Mammary epithelial cell (primary cell): ENCODE data around the gene KDM4C.
"Not testable (repeated sequence)": the region's sequence is repeated elsewhere in the genome, so short reads cannot be mapped to it uniquely, and the experiment has no call there.

Source experiments
- EZH2 ChIP-seq: IDR thresholded peaks from 2 replicates; pipeline ENCODE4 v1.6.1; 2012; ENCODE audit warnings: low read length, inconsistent platforms, borderline replicate concordance
- TF ChIP-seq, protein P1 (sequence below), 2 donors: IDR thresholded peaks in 1 of 2; conservative IDR thresholded peaks in 1 of 2; 2 replicates each; pipeline ENCODE4 v1.5.1; 2011 to 2012; ENCODE audit warnings: inconsistent platforms in 2 of 2, low read length in 2 of 2, mild to moderate bottlenecking in 2 of 2, control low read depth in 1 of 2, low read depth in 1 of 2; ENCODE audit not compliant: insufficient read depth in 1 of 2; ENCODE audit errors: extremely low read depth in 1 of 2

DNA sequence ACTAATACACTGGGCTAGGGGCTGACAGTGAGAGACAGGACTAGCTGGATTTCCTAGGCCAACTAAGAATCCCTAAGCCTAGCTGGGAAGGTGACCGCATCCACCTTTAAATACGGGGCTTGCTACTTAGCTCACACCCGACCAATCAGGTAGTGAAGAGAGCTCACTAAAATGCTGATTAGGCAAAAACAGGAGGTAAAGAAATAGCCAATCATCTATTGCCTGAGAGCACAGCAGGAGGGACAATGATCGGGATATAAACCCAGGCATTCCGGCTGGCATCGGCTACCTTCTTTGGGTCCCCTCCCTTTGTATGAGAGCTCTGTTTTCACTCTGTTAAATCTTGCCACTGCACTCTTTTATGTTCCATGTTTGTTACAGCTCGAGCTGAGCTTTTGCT lies 425.4 kb downstream of the KDM4C start:
- TF ChIP-seq, protein P1, sequence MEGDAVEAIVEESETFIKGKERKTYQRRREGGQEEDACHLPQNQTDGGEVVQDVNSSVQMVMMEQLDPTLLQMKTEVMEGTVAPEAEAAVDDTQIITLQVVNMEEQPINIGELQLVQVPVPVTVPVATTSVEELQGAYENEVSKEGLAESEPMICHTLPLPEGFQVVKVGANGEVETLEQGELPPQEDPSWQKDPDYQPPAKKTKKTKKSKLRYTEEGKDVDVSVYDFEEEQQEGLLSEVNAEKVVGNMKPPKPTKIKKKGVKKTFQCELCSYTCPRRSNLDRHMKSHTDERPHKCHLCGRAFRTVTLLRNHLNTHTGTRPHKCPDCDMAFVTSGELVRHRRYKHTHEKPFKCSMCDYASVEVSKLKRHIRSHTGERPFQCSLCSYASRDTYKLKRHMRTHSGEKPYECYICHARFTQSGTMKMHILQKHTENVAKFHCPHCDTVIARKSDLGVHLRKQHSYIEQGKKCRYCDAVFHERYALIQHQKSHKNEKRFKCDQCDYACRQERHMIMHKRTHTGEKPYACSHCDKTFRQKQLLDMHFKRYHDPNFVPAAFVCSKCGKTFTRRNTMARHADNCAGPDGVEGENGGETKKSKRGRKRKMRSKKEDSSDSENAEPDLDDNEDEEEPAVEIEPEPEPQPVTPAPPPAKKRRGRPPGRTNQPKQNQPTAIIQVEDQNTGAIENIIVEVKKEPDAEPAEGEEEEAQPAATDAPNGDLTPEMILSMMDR (conservative IDR thresholded peaks at IDR 0.05 in 1 of 2, IDR thresholded peaks at IDR 0.05 in 1 of 2; ENCODE audit: extremely low read depth in 1 of 2, insufficient read depth in 1 of 2, low read depth in 1 of 2, low read length in 2 of 2), result not testable (repeated sequence)
- TF ChIP-seq EZH2, result not testable (repeated sequence)
